Body of pancreas (tissue), 4 donors: ENCODE data around the gene NSD2. TPM values are rescaled to one million over a fixed set of nuclear protein-coding genes. Genes with fewer than 3 reads are reported as not detected.

Experiments
- ATAC-seq: fragments of 150-250 bp; one replicate; pipeline ENCODE4 v1.9.1; 2016
- DNase-seq, 4 donors: peaks; one replicate each; pipeline ENCODE4 v3.0.0-alpha.2; 2019
- H3K27ac ChIP-seq, 4 donors: fragments of 200-600 bp; sonication (generic); 1 replicate in 3 of 4; 2 replicates in 1 of 4; pipeline versions ENCODE4 v1.5.1 to v1.6.1; 2016 to 2019; ENCODE audit warnings: mild to moderate bottlenecking in 1 of 4, mixed read lengths in 1 of 4, moderate library complexity in 1 of 4
- H3K27me3 ChIP-seq, 2 donors: fragments of 200-600 bp; sonication (generic); one replicate each; pipeline ENCODE4 v1.6.0; 2016; ENCODE audit warnings: mild to moderate bottlenecking in 1 of 2
- H3K36me3 ChIP-seq, 2 donors: fragments of 200-600 bp; sonication (generic); replicated peaks in 1 of 2; 2 replicates each; pipeline ENCODE4 v1.5.1; 2016; ENCODE audit warnings: low read depth in 2 of 2; ENCODE audit not compliant: insufficient read depth in 1 of 2
- H3K4me1 ChIP-seq: fragments of 200-600 bp; sonication (generic); one replicate; pipeline ENCODE4 v1.6.0; 2016
- H3K4me3 ChIP-seq, 2 donors: fragments of 200-600 bp; sonication (generic); 1 replicate in 1 of 2; 2 replicates in 1 of 2; pipeline ENCODE4 v1.5.1; 2016 to 2019
- H3K9me3 ChIP-seq, 3 donors: fragments of 200-600 bp; sonication (generic); 1 replicate in 2 of 3; 2 replicates in 1 of 3; pipeline ENCODE4 v1.5.1; 2016
- CTCF ChIP-seq, 7 experiments: fragments of 450-650 bp in 4 of 7; fragments of 200-600 bp in 3 of 7; sonication (generic) in 3 of 7; IDR thresholded peaks; one replicate each; pipeline ENCODE4 v1.5.1; 2016 to 2019; ENCODE audit warnings: antibody characterized with exemption in 7 of 7
- POLR2A ChIP-seq, 3 donors: fragments of 450-650 bp; IDR thresholded peaks; one replicate each; pipeline ENCODE4 v1.6.1; 2016; ENCODE audit warnings: antibody characterized with exemption in 3 of 3, mild to moderate bottlenecking in 2 of 3
- WGBS, 2 donors: methylation state at CpG; one replicate each; pipeline ENCODE4 v1.1.5; 2017; 5-methylcytosine and 5-hydroxymethylcytosine counted together
- intact Hi-C: fragments of 100-400 bp; cut with DNase I; formaldehyde crosslinking; loops from one replicate; pipeline ENCODE4 v1.15.1; 2023
- total RNA-seq, 2 donors: library from RNA; depleted of rRNA; stranded (reverse); fragments of >200 nt; gene quantifications; one replicate each; pipeline ENCODE4 v1.1.0, GENCODE V29; 2016

NSD2 gene
- total RNA-seq, 2 donors from 2014 or later, result 38.1 to 40.2 TPM

- DNase-seq, result no peak
- peaks cover 0 to 6% of the 10 kb centered on the region in 2 donors for H3K36me3 ChIP-seq
- TF ChIP-seq CTCF (IDR thresholded peaks at IDR 0.05) (no peak), POLR2A (IDR thresholded peaks at IDR 0.05) (no peak)
- WGBS, 2 donors, result 93 to 98% methylated on average over 1 of the region's 1 CpG
- no peak overlapping the region for H3K27ac ChIP-seq
- intact Hi-C loops, result no loop called here
- H3K27me3 ChIP-seq, result no peaks in the 10 kb centered on the region
- no peaks in the 10 kb centered on the region for H3K4me1 ChIP-seq
- ATAC-seq, result no peak
- H3K4me3 ChIP-seq, result no peak overlapping the region
- no peaks in the 10 kb centered on the region for H3K9me3 ChIP-seq
Measured at GRCh38 chr4:1945912-1946311, 74.7 kb downstream of the NSD2 start.

DNA sequence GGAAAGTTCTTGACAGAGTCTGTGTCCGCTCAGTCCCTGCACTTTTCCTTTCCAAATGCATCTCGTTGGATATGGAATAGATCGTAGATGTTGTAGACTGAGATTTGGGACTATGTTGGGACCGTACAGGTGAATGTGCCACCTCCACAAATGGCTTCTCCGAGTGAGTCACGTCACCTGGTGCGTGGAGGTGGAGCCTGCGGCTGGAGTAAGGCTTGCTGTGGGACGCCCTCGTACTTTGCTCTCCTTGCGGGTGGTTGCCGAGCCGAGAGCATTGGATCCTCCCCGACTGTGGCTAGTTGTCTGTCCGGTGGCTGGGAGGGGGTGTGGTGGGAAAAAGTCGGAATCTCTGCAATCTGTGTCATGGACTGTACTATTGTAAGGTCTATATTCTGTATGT lies 77.0 kb downstream of the NSD2 start:
- intact Hi-C loops, result no loop called here
- Histone ChIP-seq H3K27ac (no peak overlapping the region), H3K36me3 (no peaks in the 10 kb centered on the region), H3K9me3 (no peaks in the 10 kb centered on the region), H3K4me1 (peaks cover 8% of the 10 kb centered on the region), H3K27me3 (no peaks in the 10 kb centered on the region), H3K4me3 (no peak overlapping the region)
- WGBS, 2 donors, result 91 to 92% methylated on average over 16 of the region's 16 CpGs
- TF ChIP-seq POLR2A (IDR thresholded peaks at IDR 0.05) (no peak), CTCF (IDR thresholded peaks at IDR 0.05) (no peak)
- DNase-seq (no peak), ATAC-seq (no peak)

GRCh38 chr4:1948892-1949436 lies 77.8 kb downstream of the NSD2 start:
- H3K27me3 ChIP-seq, result no peaks in the 10 kb centered on the region
- 87 to 88% methylated on average over 8 of the region's 8 CpGs for WGBS, 2 donors
- H3K9me3 ChIP-seq, result no peaks in the 10 kb centered on the region
- no peak overlapping the region for H3K4me3 ChIP-seq
- peaks cover 12% of the 10 kb centered on the region for H3K4me1 ChIP-seq
- ATAC-seq, result no peak
- no peak overlapping the region for H3K27ac ChIP-seq
- DNase-seq, result no peak
- no peak for TF ChIP-seq CTCF (IDR thresholded peaks at IDR 0.05)
- TF ChIP-seq POLR2A (IDR thresholded peaks at IDR 0.05), result no peak
- intact Hi-C loops, result no loop called here
- no peaks in the 10 kb centered on the region for H3K36me3 ChIP-seq

DNA sequence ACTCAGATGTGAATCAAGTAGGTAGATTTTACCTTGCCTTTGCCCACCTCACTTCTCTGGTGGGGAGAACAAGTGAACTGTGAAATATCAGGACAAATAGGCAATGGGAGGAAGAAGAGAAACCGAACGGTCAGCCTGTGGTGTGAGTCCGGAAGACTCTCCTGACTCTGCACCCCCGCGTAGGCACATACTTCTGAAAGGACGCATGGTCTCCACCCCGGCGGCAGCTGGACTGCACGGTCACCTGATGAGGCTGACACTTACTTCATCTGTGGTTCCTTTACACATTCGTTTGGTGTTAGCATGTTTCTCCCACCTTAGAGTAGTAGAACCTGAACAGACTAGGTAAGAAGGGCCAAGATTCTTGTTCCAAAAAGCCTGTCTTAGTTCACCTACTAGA lies 79.2 kb downstream of the NSD2 start:
- intact Hi-C loops, result no loop called here
- no peaks in the 10 kb centered on the region for H3K36me3 ChIP-seq
- H3K27me3 ChIP-seq, result no peaks in the 10 kb centered on the region
- no peak overlapping the region for H3K27ac ChIP-seq
- 91 to 95% methylated on average over 9 to 10 of the region's 10 CpGs for WGBS, 2 donors
- DNase-seq (no peak), ATAC-seq (no peak)
- H3K4me3 ChIP-seq, result no peak overlapping the region
- peaks cover 12% of the 10 kb centered on the region for H3K4me1 ChIP-seq
- H3K9me3 ChIP-seq, result no peaks in the 10 kb centered on the region
- no peak for TF ChIP-seq CTCF (IDR thresholded peaks at IDR 0.05)

DNA sequence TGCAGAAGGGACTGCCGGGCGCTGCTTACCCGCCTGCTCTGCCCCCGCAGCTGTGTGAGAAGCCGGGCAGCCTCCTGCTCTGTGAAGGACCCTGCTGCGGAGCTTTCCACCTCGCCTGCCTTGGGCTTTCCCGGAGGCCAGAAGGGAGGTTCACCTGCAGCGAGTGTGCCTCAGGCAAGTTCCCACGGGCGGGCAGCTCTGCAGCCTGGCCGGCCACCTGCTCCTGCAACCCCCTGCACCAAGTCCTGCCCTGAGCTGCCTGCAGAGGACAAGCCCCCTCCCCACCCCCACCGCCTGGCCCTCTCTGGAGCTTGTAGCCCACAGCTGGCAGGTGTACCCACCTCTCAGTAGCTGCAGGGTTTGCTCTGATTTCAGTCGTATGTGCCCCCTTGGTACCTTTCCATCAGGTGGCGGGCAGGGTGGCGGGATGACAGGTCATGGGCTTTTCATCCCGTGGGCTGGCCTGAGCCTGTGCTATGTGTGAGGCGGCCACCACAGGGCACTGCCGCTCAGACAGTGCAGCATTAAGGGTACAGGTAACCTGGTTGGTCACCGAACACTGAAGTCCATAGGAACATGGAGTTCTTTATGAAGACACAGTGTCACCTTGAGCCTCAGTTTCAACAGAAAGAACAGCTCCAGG lies 81.0 kb downstream of the NSD2 start:
- no peaks in the 10 kb centered on the region for H3K9me3 ChIP-seq
- intact Hi-C loops, result no loop called here
- H3K4me3 ChIP-seq, result no peak overlapping the region
- peaks cover 0 to 2% of the 10 kb centered on the region in 2 donors for H3K36me3 ChIP-seq
- WGBS, 2 donors, result 87% methylated on average over 3 to 14 of the region's 20 CpGs
- no peak for TF ChIP-seq CTCF (IDR thresholded peaks at IDR 0.05)
- no peak for TF ChIP-seq POLR2A (IDR thresholded peaks at IDR 0.05)
- ATAC-seq, result no peak
- H3K4me1 ChIP-seq, result peaks cover 12% of the 10 kb centered on the region
- peak overlapping the region in 3 of 4 donors; percentile 41 to 46 (median 45) for H3K27ac ChIP-seq
- DNase-seq, result no peak
- no peaks in the 10 kb centered on the region for H3K27me3 ChIP-seq
